Stimulated activated effector memory CD8-positive, alpha-beta T cell treated with anti-CD3 and anti-CD28 coated beads, Interleukin-12 subunit alpha, Interleukin-12 subunit beta, amount 100 ng/mL, for 72 hours (primary cell): ENCODE results near the gene CACNA2D3.

Source experiments
- ATAC-seq: fragments of 150-1000 bp; cut with Tn5 transposase; 2 replicates; pipeline ENCODE4 v1.10.0; 2021
- DNase-seq, 2 donors: peaks; one replicate each; pipeline ENCODE4 v3.0.0; 2021 to 2022; ENCODE audit warnings: low spot score in 2 of 2
- H3K27ac Mint-ChIP-seq: one replicate; pipeline ENCODE4 v1.8.0; 2022; ENCODE audit warnings: mild to moderate bottlenecking, mixed read lengths
- H3K36me3 Mint-ChIP-seq: one replicate; pipeline ENCODE4 v1.8.0; 2022; ENCODE audit warnings: mild to moderate bottlenecking, mixed read lengths
- H3K4me1 Mint-ChIP-seq: one replicate; pipeline ENCODE4 v1.8.0; 2022; ENCODE audit warnings: mixed read lengths
- H3K4me3 Mint-ChIP-seq: one replicate; pipeline ENCODE4 v1.8.0; 2022; ENCODE audit warnings: mild to moderate bottlenecking, mixed read lengths
- H3K9me3 Mint-ChIP-seq: one replicate; pipeline ENCODE4 v1.8.0; 2022; ENCODE audit warnings: mixed read lengths

Gene CACNA2D3

DNA sequence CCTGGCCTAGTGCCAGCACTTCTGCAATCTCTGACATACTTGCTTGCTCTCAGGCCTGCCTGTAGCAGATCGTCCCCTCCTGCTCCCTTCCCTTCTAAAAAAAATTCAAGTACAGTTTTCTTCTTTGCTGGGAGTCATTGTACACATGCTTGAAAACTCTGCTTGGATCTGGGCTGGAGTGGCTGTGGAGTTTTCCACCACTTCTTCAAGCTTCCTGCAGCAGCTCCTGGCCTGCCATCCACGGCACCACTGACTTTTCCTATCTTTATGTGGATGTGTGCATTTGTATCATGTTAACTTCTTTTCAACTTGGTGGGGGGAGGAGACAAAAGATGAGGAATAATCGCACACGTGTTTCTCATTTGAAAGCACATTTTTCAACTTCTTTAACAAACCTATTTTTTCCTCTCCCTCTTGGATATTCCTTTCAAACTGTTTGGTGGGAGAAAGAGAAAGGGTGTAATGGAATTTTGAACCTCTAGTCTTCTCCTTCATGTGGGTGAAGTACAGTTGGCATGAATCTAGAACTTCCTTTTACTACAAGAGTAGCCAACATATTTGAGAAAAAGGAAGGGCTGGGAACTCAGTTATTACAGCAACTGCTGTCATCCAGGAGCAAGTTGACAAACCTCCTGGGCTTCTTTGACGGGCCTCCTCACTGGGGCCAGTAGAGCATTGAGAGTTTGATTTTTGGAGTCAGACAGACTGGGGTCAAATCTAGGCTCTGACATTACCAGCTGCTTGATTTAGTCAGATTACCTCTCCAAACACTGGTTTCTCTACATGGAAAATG is 866.7 kb downstream of the CACNA2D3 start:
- no peak for DNase-seq
- H3K4me3 Mint-ChIP-seq, result no peak overlapping the region

DNA sequence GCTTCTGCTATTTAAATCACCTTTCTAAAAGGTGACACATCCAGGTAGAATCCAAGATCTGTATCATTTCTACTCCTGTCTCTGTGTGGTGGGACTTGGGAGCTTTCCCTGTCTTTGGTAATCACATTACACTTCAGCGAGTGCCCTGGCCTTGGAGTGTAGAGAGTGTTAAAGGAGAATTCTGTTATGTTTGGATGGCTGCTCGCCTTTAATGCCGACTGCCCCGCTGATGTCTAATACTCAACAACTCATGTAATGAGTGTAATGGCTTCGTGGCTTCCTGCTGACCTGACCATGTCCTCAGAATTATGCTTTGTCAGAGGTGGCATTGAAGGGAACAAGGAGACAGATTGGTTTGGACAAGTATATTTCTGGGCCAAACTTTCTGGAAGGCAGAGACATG is 871.8 kb downstream of the CACNA2D3 start:
- H3K27ac Mint-ChIP-seq, result no peak overlapping the region
- H3K4me1 Mint-ChIP-seq, result no peaks in the 10 kb centered on the region
- no peak for DNase-seq
- H3K4me3 Mint-ChIP-seq, result no peak overlapping the region
- H3K36me3 Mint-ChIP-seq, result no peaks in the 10 kb centered on the region
- no peak for ATAC-seq
- no peaks in the 10 kb centered on the region for H3K9me3 Mint-ChIP-seq

More for the DNA sequence above, 866.7 kb downstream of the CACNA2D3 start:
- no peak overlapping the region for H3K27ac Mint-ChIP-seq
- ATAC-seq, result no peak
- no peaks in the 10 kb centered on the region for H3K36me3 Mint-ChIP-seq
- no peaks in the 10 kb centered on the region for H3K4me1 Mint-ChIP-seq
- H3K9me3 Mint-ChIP-seq, result peaks cover 5% of the 10 kb centered on the region

DNA sequence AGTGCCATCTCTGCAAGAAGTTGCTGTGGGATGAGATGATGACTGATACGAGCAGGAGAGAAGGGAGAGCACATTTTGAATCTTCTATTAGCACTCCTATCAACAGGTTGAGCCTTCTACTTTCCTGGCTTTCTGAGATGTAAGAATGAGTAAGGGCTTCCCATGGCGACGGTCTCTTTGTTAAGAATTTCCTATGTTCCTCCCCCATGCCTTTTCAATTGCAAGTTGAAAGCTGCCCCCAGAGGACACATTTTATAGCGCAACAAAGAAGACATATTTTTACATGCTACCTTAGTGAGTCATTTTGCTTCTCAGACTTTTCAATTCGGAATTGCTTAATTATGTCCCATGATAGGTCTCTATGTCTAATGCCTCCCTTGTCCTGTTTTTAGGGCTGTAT is 876.8 kb downstream of the CACNA2D3 start:
- H3K9me3 Mint-ChIP-seq, result no peaks in the 10 kb centered on the region
- H3K27ac Mint-ChIP-seq, result no peak overlapping the region
- DNase-seq (no peak), ATAC-seq (no peak)
- no peaks in the 10 kb centered on the region for H3K36me3 Mint-ChIP-seq
- H3K4me1 Mint-ChIP-seq, result no peaks in the 10 kb centered on the region
- no peak overlapping the region for H3K4me3 Mint-ChIP-seq

- Mint-ChIP-seq H3K4me1 (no peaks in the 10 kb centered on the region), H3K27ac (no peak overlapping the region), H3K4me3 (no peak overlapping the region), H3K36me3 (no peaks in the 10 kb centered on the region), H3K9me3 (no peaks in the 10 kb centered on the region)
- no peak for ATAC-seq
- no peak for DNase-seq
Observed at GRCh38 chr3:54999811-55000210, 877.5 kb downstream of the CACNA2D3 start.

- Mint-ChIP-seq H3K27ac (no peak overlapping the region), H3K4me3 (no peak overlapping the region), H3K9me3 (no peaks in the 10 kb centered on the region), H3K36me3 (no peaks in the 10 kb centered on the region), H3K4me1 (no peaks in the 10 kb centered on the region)
- ATAC-seq (no peak), DNase-seq (no peak)
Observed at GRCh38 chr3:55000546-55000945, 878.2 kb downstream of the CACNA2D3 start.

DNA sequence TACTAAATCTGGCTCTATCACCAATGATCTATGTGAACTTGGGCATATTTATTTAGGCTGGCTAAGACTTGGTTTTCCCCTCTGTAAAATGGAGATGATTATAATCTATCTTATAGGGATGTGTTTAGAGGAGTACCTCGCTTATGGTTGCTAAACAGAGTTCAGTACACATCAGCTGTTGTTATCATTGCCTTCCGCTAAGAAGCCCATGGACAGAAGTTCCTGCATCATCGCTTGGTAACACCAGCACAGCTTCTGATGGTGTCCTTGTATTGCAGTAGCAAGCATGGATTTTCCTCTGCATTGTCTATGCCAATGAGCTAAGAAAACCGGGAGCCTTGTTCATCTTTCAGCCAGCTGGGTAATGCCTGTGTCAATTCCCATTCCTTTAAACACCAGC is 878.6 kb downstream of the CACNA2D3 start:
- Mint-ChIP-seq H3K27ac (no peak overlapping the region), H3K4me3 (no peak overlapping the region), H3K36me3 (no peaks in the 10 kb centered on the region), H3K9me3 (no peaks in the 10 kb centered on the region), H3K4me1 (no peaks in the 10 kb centered on the region)
- ATAC-seq (no peak), DNase-seq (no peak)

- H3K4me3 Mint-ChIP-seq, result no peak overlapping the region
- no peak for ATAC-seq
- H3K9me3 Mint-ChIP-seq, result no peaks in the 10 kb centered on the region
- no peaks in the 10 kb centered on the region for H3K4me1 Mint-ChIP-seq
- DNase-seq, result no peak
- no peak overlapping the region for H3K27ac Mint-ChIP-seq
- no peaks in the 10 kb centered on the region for H3K36me3 Mint-ChIP-seq
Observed at GRCh38 chr3:55002416-55002930, 880.1 kb downstream of the CACNA2D3 start.

- peaks cover 4% of the 10 kb centered on the region for H3K9me3 Mint-ChIP-seq
- no peak overlapping the region for H3K27ac Mint-ChIP-seq
- H3K36me3 Mint-ChIP-seq, result no peaks in the 10 kb centered on the region
- no peak overlapping the region for H3K4me3 Mint-ChIP-seq
- H3K4me1 Mint-ChIP-seq, result no peaks in the 10 kb centered on the region
- ATAC-seq (no peak), DNase-seq (no peak)
Observed at GRCh38 chr3:55006244-55006676, 883.9 kb downstream of the CACNA2D3 start.

DNA sequence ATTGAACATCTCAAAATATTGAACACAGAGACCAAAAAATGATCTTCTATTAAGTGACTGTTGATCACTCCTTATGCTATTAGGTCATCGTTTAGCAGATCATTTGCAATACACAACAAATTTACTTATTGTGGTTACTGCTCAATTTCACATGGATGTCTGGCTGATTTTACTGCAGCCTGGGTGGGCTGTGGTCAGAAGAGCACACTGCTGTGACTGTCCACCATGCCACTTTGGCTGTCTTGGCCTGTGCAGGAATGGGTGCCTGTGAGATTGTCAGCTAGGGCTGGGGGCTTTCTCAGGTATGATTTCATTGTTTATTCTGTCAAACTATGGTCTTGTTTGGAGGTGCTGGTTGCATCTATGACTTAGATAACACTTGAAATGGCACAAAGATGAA is 885.6 kb downstream of the CACNA2D3 start:
- ATAC-seq, result no peak
- Mint-ChIP-seq H3K9me3 (peaks cover 6% of the 10 kb centered on the region), H3K4me3 (no peak overlapping the region), H3K27ac (no peak overlapping the region), H3K36me3 (no peaks in the 10 kb centered on the region), H3K4me1 (no peaks in the 10 kb centered on the region)
- no peak for DNase-seq

DNA sequence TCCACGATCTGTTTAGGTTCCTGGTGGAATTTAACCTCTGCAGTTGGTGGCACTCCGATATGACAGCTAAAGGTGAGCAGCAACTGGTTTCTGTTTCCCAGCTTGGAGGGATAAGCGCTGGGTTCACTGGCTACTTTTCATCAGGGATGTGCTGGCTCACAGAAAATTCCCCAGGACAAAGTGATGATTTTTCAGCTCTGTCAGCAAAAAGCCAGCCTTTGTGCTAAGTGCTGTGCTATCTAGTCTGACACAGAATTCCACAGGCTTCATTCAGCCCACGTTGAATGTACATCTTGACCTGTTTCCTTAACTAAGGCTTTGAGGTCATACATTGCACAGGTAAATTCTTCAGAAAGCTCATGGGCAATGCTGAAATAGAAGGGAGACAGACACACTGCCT is 887.0 kb downstream of the CACNA2D3 start:
- Mint-ChIP-seq H3K4me1 (no peaks in the 10 kb centered on the region), H3K4me3 (no peak overlapping the region), H3K27ac (no peak overlapping the region), H3K36me3 (no peaks in the 10 kb centered on the region), H3K9me3 (peaks cover 6% of the 10 kb centered on the region)
- ATAC-seq (no peak), DNase-seq (no peak)

GRCh38 chr3:55012091-55012490 is 889.7 kb downstream of the CACNA2D3 start:
- no peak overlapping the region for H3K27ac Mint-ChIP-seq
- ATAC-seq (no peak), DNase-seq (no peak)
- H3K4me3 Mint-ChIP-seq, result no peak overlapping the region
- no peaks in the 10 kb centered on the region for H3K36me3 Mint-ChIP-seq
- H3K9me3 Mint-ChIP-seq, result peaks cover 6% of the 10 kb centered on the region
- H3K4me1 Mint-ChIP-seq, result no peaks in the 10 kb centered on the region

GRCh38 chr3:55013145-55013925 is 891.0 kb downstream of the CACNA2D3 start:
- H3K27ac Mint-ChIP-seq, result no peak overlapping the region
- no peaks in the 10 kb centered on the region for H3K4me1 Mint-ChIP-seq
- no peak for DNase-seq
- no peak overlapping the region for H3K4me3 Mint-ChIP-seq
- no peaks in the 10 kb centered on the region for H3K36me3 Mint-ChIP-seq
- H3K9me3 Mint-ChIP-seq, result peaks cover 6% of the 10 kb centered on the region
- ATAC-seq, result no peak

DNA sequence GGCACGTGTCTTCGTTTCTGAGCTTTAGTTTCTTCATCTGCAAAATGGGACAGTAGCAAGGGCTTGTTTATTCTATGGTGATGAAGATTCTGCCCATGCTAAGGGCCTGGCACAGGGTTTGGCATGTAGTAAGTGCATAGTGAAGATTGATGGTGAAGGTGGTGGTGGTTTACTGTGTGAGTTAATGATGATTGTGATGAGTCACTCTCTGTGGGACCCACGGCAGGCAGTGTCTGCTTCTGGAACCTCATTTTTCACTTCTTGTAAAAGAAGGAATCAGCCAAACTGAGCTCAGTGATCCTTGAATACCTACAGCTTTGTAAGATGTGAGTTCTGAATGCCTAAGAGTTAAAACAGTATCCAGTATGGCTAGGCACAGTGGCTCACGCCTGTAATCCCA is 891.7 kb downstream of the CACNA2D3 start:
- no peak for DNase-seq
- H3K27ac Mint-ChIP-seq, result no peak overlapping the region
- no peaks in the 10 kb centered on the region for H3K4me1 Mint-ChIP-seq
- no peak for ATAC-seq
- no peaks in the 10 kb centered on the region for H3K36me3 Mint-ChIP-seq
- no peak overlapping the region for H3K4me3 Mint-ChIP-seq
- peaks cover 6% of the 10 kb centered on the region for H3K9me3 Mint-ChIP-seq

GRCh38 chr3:55014906-55015305 is 892.6 kb downstream of the CACNA2D3 start:
- Mint-ChIP-seq H3K4me1 (no peaks in the 10 kb centered on the region), H3K27ac (no peak overlapping the region), H3K9me3 (peaks cover 6% of the 10 kb centered on the region), H3K4me3 (no peak overlapping the region), H3K36me3 (no peaks in the 10 kb centered on the region)
- no peak for DNase-seq
- no peak for ATAC-seq

DNA sequence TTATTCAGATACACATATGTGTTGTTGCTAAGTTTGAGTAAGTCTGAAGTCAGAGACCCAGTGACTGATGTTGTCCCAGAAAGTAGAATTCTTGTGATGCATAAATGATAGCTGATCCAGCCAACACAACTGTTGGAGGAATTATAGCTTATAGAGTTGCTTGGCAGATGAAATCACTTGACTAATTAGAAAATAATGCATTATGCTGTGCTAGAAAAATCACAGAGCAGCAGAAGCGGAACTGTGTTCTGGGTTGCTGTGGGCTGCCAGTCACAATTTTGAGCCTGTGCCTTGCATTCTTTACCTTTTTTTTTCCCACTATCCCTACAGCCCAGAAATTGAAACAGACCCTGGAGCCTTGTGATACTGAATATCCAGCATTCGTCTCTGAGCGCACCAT is 895.5 kb downstream of the CACNA2D3 start:
- ATAC-seq, result no peak
- peaks cover 6% of the 10 kb centered on the region for H3K9me3 Mint-ChIP-seq

GRCh38 chr3:55030938-55031337 is 908.6 kb downstream of the CACNA2D3 start:
- no peak overlapping the region for H3K27ac Mint-ChIP-seq
- no peaks in the 10 kb centered on the region for H3K36me3 Mint-ChIP-seq
- DNase-seq, result no peak
- no peak for ATAC-seq
- no peak overlapping the region for H3K4me3 Mint-ChIP-seq
- H3K9me3 Mint-ChIP-seq, result peaks cover 8% of the 10 kb centered on the region
- no peaks in the 10 kb centered on the region for H3K4me1 Mint-ChIP-seq

More for the DNA sequence above, 895.5 kb downstream of the CACNA2D3 start:
- Mint-ChIP-seq H3K4me3 (no peak overlapping the region), H3K27ac (no peak overlapping the region), H3K4me1 (no peaks in the 10 kb centered on the region), H3K36me3 (no peaks in the 10 kb centered on the region)
- DNase-seq, result no peak
